Kasumi-1 (cell line): ENCODE data around the gene DAO.
A peak's percentile ranks its signal among the peaks of the same experiment; 100 is the strongest.

Experiments used
- DNase-seq, 2 experiments: peaks; one replicate each; lab custom pipeline; 2025; lab: John Stamatoyannopoulos, UW

Gene DAO

DNA sequence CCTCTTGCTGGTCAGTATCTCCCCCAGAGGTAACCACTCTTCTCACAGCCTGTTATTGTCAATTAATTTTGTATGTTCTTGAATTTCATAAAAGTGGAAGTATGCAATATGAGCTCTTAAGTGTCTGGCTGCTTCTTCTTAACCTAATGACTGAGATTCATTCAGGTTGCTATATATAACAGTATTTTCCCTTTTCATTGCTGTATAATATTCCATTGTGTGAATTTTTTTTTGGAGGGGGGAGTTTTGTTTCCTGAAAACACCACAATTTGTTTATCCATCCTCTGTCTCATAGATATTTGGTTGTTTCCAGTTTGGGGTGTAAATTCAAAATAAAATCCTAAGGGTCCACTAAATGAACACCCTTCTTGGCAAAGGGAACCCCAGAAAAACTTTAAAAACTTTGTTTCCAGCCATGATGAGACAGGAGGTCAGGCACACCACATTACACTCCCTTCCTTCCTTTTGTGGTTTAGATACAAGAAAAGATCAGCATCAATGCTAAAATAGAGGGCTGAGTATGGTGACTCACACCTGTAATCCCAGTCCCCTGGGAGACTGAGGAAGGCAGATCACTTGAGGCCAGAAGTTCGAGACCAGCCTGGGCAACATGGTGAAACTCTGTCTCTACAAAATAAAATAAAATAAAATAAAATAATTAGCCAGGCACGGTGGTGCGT lies 4.1 kb upstream of the DAO start:
- DNase-seq, result peak in 1 of 2 experiments; percentile 19

GRCh38 chr12:108876550-108876949 lies 3.3 kb upstream of the DAO start:
- DNase-seq, result no peak

DNA sequence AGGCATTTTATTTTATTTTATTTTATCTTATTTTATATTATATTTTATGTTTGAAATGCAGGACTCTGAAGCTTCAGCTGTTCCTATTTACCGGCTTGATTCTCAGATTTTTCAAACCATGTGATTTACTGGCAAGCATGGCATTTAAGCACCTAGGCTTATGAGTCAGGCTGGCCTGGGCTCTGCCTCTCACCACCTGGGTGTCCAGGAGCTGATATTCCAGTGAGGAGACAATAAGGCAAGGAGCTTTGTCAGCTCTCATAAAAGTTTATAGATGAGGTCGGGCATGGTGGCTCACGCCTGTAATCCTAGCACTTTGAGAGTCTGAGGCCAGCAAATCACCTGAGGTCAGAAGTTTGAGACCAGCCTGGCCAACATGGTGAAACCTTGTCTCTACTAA lies 2.1 kb downstream of the DAO start:
- no peak for DNase-seq

DNA sequence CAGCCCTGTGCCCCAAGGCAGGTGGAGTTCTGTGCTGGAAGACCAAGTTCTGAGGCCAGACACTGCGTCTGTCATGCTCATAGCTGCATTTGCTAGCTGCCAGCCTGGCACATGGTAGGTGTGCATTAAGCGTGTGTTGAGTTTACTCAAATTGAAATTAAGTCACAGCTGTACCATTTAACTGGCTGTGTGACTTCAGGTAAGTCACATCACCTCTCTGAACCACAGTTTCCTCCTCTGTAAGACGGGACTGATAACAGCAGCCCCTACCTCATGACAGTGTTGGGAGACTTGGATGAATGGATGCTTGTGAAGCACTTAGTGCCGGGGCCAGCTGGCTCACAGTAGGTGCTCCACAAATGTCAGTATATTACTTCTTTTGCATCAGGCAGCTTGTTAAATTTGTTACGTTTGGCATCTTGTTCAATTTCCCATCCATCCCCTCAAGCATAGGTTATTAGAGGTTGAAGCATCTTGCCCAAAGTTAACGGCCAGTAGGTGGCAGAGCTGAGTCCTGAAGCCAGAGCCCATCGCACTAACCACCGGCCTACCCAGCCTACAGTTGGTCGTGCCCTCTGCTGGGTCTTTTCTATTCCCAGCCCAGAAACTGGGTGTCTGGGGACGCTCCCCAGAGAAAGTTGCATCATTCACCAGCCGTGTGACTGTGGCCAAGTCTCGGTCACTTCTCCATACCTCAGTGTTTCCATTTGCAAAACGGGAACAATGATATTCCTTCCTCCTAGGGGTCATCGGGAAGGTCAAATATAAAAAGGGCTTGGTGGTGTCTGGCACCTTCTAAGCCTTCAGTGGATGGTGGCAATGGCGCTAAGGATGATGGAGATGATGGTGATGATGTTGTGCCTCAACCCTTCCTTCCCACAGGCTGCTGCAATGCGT lies 4.5 kb downstream of the DAO start:
- peak; percentile 66 to 76 for DNase-seq

- no peak for DNase-seq
Measured at GRCh38 chr12:108886873-108887629, 7.2 kb downstream of the DAO start.

DNA sequence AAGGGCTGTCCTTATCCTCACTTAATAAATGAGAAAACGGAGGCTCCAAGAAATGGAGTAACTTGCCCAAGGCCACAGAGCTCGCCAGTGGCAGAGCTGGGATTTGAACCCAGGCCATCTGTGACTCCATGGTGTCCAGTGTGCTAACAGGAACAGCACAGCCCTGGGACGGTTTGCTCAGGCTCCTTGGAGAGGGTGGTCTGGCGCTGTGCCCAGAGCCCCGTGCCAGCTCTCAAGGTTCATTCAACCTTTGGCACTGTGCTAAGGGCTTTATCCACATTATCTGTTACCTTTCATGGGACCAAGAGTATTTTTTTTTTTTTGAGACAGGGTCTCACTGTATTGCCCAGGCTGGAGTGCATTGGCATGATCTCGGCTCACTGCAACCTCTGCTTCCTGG lies 8.1 kb downstream of the DAO start:
- no peak for DNase-seq

DNA sequence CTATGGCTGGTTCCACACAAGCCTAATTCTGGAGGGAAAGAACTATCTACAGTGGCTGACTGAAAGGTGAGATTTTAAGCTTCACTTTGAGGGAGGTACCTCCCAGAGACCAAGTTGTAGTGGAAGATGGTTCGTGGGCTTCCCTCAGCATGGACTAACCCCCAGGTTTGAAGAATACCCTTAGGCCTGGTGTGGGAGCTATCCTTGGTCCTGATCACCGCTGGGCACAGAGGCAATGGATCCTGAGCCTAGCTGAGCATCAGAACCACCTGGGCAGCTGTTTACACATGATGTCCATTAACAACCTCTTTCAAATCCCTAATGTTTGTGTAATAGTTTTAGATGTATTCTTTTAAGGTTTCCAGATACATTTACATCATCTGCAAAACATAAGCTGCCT lies 10.3 kb downstream of the DAO start:
- DNase-seq, result peak in 1 of 2 experiments; percentile 14

- no peak for DNase-seq
Measured at GRCh38 chr12:108895220-108895802, 15.4 kb downstream of the DAO start.

DNA sequence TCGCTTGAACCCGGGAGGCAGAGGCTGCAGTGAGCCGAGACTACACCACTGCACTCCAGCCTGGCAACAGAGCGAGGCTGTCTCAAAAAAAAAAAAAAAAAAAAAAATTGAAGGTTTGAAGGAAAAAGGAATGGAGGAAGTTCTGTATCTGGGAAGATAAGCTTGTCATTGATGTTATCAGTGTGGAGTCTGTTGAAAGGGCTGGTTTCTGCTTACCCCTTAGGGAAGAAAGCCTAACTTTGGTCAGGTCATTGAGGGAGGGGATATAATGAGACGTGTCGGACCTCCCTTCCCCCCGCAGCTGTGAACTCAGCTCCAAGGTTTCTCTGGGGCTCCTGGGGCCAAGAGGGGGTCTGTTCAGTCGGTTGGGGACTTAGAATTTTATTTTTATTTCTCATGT lies 16.4 kb downstream of the DAO start:
- peak in 1 of 2 experiments; percentile 24 for DNase-seq

DNA sequence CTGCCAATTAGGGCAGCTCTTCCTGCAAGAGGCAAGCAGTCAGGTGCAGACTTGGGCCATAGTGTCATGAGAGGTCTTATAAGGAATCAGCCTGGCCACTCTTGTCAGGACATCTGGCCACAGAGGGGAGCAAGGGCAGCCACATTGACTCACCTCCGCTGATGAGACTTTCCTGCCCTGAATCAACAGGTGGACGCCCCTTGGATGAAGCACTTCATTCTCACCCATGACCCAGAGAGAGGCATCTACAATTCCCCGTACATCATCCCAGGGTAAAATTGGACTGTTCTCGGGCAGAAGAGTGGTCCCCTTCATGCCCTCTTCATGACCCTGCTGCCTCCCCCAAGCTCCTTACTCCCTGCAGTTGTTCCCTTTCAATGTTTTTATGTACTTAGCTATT lies 16.9 kb downstream of the DAO start:
- DNase-seq, result no peak

- DNase-seq, result no peak
Measured at GRCh38 chr12:108899145-108899544, 19.3 kb downstream of the DAO start.

DNA sequence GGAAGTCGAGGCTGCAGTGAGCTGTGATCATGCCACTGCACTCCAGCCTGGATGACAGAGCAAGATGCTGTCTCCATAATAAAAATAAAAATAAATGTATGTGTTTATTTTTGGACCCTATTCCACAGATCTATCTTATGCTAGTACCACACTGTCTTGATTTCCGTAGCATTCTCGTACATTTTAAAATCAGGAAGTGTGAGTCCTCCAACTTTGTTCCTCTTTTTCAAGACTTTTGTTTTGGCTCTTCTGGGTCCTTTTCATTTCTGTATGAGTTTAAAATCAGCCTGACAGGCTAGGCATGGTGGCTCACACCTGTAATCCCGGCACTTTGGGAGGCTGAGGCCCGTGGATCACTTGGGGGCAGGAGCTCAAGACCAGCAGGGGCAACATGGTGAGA lies 25.8 kb downstream of the DAO start:
- peak; percentile 94 to 95 for DNase-seq

- DNase-seq, result no peak
Measured at GRCh38 chr12:108906971-108907370, 27.1 kb downstream of the DAO start.

DNA sequence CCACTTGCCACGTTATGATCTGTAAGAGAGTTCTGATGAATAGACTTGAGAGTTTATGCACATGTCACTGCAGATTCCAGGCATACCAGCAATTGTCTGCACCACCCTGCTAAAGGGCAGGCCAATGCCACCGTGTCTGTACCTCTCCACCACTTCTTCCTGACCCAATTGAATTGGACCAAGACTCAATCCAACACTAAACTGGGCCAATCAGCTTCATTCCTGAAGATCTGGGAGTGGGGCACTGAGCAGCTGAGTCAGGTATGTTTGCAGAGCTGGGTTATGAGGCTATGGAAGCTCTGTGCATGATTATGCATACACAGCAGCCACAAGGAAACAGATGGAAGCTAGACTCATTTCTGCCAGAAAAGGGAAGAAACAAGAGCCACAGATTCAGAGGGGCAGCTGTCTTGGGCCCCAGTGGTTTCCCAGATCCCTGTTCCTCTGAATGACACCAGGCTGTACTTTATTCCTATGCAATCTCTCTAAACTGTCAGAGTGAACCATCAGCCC lies 28.0 kb downstream of the DAO start:
- peak; percentile 99 for DNase-seq

DNA sequence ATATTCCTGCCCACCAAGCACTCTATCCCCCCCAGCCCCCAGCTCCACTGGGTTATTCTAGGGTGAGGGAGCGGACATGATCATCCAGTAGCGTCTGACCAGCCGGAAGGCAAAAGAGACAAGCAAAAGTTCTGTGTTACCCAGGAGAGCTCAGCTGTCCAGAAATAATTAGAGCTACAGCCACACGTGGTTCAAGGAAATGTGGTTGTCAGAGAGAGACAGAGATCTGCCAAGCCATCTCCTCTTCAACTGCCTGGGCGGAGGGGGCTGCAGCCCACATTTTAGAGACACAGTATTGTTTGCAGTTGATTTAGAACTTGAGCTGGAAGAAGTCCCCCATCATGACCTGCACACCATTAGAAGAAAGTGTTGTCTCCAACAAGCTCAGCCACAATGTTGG lies 30.4 kb downstream of the DAO start:
- DNase-seq, result no peak

DNA sequence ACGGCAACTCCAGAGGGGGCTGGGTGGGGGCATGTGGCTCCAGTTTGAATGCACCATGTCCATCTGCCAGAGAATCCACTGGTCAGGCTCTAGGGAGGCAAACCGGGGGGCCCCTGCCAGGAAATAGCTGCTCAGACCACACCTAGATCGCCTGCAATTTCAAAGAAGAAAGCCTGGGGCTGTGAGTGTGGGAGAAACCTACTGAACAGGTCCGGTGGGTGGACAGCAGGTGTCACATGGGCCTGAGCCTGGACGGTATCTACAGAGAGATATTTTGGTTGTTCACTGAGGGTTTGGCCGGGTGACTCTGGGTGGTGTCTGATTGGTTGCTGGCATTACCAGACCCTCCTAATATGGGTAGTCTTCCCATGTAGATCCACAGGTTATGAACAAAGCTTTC lies 32.0 kb downstream of the DAO start:
- no peak for DNase-seq

DNA sequence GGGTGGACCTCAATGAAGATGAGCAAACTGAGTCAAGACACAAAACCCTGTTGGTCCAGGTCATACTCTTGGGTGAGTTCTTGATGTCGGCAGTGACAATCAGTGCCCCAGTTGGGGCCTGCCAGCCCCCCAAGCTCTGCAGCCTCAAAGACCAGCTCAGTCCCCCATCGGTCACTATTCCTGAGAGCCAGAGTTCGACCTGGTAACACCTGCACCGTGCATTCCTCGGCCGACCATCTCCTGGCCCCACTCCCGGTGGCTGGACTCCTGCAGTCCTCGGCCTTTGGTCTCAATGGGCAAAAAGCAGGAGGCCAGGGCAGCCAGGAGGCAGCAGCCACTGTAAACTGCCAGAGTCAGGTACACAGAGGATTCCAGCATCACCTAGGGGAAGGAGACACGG lies 32.5 kb downstream of the DAO start:
- no peak for DNase-seq

- peak; percentile 68 to 69 for DNase-seq
Measured at GRCh38 chr12:108914121-108914531, 34.2 kb downstream of the DAO start.

- no peak for DNase-seq
Measured at GRCh38 chr12:108915632-108916133, 35.8 kb downstream of the DAO start.

- DNase-seq, result no peak
Measured at GRCh38 chr12:108916336-108916735, 36.4 kb downstream of the DAO start.

DNA sequence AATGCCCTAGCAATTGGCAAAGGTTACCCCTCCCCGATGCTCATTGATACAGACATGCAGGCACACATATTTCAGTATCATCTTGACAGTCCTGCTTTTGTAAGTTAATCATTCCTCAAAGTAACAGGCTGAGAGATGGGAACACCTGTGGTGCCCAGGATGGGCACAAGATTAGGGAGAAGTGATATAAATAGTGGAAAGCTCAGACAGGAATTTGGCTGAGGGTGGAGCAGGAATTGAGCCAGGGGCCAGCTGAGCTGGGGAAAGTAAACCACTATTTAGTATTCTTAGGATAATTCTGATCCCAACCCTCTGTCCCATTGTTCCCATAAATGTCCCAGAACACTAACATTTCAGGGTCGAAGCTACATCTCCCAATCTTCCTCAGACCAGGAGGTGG lies 38.3 kb downstream of the DAO start:
- no peak for DNase-seq
